Neural progenitor cell (in vitro differentiated cells): ENCODE results near the gene TENT4A.

Source experiments
- EZH2 ChIP-seq: fragments of 200-600 bp; sonication (generic); IDR thresholded peaks from 2 replicates; pipeline ENCODE4 v1.6.1; 2017; ENCODE audit warnings: antibody characterized with exemption, mild to moderate bottlenecking, moderate library complexity
- TF ChIP-seq, protein P1 (sequence below): fragments of 200-600 bp; sonication (generic); IDR thresholded peaks from 2 replicates; pipeline ENCODE4 v1.5.1; 2017; ENCODE audit warnings: antibody characterized with exemption, mild to moderate bottlenecking

DNA sequence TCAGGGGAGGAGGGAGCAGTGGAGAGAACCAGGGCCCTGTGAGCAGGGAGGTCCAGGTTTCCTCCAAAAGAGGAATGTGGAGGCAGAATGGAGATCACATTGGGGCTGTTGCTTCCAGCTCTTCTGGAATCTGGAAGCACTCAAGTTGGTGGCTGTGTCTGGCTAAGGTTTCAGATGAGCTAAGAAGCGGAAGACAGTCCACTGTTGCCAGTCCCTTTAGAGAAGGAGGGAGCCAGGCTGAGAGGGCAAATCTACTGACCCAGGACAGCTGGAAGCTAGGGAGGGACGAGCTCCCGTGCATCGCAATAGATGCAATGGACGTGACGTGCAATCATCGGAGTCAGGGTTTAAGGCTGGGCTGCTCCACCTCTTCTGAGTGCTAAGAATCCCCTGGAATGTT is 71.2 kb downstream of the TENT4A start:
- TF ChIP-seq, protein P1, sequence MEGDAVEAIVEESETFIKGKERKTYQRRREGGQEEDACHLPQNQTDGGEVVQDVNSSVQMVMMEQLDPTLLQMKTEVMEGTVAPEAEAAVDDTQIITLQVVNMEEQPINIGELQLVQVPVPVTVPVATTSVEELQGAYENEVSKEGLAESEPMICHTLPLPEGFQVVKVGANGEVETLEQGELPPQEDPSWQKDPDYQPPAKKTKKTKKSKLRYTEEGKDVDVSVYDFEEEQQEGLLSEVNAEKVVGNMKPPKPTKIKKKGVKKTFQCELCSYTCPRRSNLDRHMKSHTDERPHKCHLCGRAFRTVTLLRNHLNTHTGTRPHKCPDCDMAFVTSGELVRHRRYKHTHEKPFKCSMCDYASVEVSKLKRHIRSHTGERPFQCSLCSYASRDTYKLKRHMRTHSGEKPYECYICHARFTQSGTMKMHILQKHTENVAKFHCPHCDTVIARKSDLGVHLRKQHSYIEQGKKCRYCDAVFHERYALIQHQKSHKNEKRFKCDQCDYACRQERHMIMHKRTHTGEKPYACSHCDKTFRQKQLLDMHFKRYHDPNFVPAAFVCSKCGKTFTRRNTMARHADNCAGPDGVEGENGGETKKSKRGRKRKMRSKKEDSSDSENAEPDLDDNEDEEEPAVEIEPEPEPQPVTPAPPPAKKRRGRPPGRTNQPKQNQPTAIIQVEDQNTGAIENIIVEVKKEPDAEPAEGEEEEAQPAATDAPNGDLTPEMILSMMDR, result no peak
- no peak for TF ChIP-seq EZH2
